Testis (tissue), 3 donors: ENCODE data around the gene MAP2K7. TPM values are rescaled to one million over a fixed set of nuclear protein-coding genes. Genes with fewer than 3 reads are reported as not detected.
A peak's percentile ranks its signal among the peaks of the same experiment; 100 is the strongest.

Experiments
- DNase-seq: peaks from one replicate; pipeline ENCODE4 v3.0.0-alpha.2; 2019
- H3K27ac ChIP-seq, 2 donors: fragments of 200-600 bp; sonication (generic); one replicate each; pipeline ENCODE4 v1.5.1; 2019
- H3K27me3 ChIP-seq: fragments of 200-600 bp; sonication (generic); one replicate; pipeline ENCODE4 v1.5.1; 2019
- H3K36me3 ChIP-seq: fragments of 200-600 bp; sonication (generic); one replicate; pipeline ENCODE4 v1.5.1; 2017; ENCODE audit warnings: low read depth; ENCODE audit errors: missing control alignments
- H3K4me1 ChIP-seq: fragments of 200-600 bp; sonication (generic); one replicate; pipeline ENCODE4 v1.5.1; 2019
- H3K4me3 ChIP-seq, 2 donors: fragments of 200-600 bp; sonication (generic); one replicate each; pipeline ENCODE4 v1.5.1; 2017 to 2019
- H3K9me3 ChIP-seq: fragments of 200-600 bp; sonication (generic); one replicate; pipeline ENCODE4 v1.5.1; 2017
- CTCF ChIP-seq, 3 experiments: fragments of 450-650 bp in 2 of 3; fragments of 200-600 bp in 1 of 3; sonication (generic) in 1 of 3; IDR thresholded peaks; one replicate each; pipeline ENCODE4 v1.5.1; 2016 to 2019; ENCODE audit warnings: antibody characterized with exemption in 3 of 3, mild to moderate bottlenecking in 2 of 3, moderate library complexity in 1 of 3
- POLR2A ChIP-seq: fragments of 450-650 bp; IDR thresholded peaks from one replicate; pipeline ENCODE4 v1.6.1; 2017; ENCODE audit warnings: antibody characterized with exemption, mild to moderate bottlenecking, moderate library complexity
- WGBS, 2 donors: methylation state at CpG; one replicate each; pipeline ENCODE4 v1.1.5; 2018; 5-methylcytosine and 5-hydroxymethylcytosine counted together
- intact Hi-C: fragments of 100-400 bp; cut with DNase I; formaldehyde crosslinking; loops from one replicate; pipeline ENCODE4 v1.15.1; 2023; ENCODE audit warnings: low total_unique reads
- polyA plus RNA-seq: library from polyadenylated mRNA; stranded (reverse); fragments of 350-450 nt; fragmentation: Illumina TruSeq; extraction: RNeasy Lipid Tissue Mini Kit (QIAGEN cat#74804); gene quantifications from one replicate; pipeline ENCODE4 v1.2.3, GENCODE V29; 2014; ENCODE audit warnings: low read depth, low replicate concordance; ENCODE audit not compliant: insufficient read depth
- total RNA-seq, 2 donors: library from RNA; depleted of rRNA; stranded (reverse); fragments of >200 nt; gene quantifications; one replicate each; pipeline ENCODE4 v1.2.3, GENCODE V29; 2016

The MAP2K7 gene
- total and polyA plus RNA-seq, 3 donors from 2014 or later = 30.6 to 44.0 (median 34.8) TPM

GRCh38 chr19:7865262-7865911, 38.3 kb upstream of the MAP2K7 start:
- intact Hi-C loops = no loop called here
- Histone ChIP-seq H3K9me3 (no peaks in the 10 kb centered on the region), H3K4me1 (peaks cover 7% of the 10 kb centered on the region), H3K4me3 (no peak overlapping the region), H3K27ac (no peak overlapping the region), H3K27me3 (no peaks in the 10 kb centered on the region), H3K36me3 (no peaks in the 10 kb centered on the region)
- WGBS, 2 donors = 51 to 64% methylated on average over 10 of the region's 10 CpGs
- TF ChIP-seq CTCF (IDR thresholded peaks at IDR 0.05) (no peak), POLR2A (no peak)
- no peak for DNase-seq

- TF ChIP-seq CTCF (IDR thresholded peaks at IDR 0.05) = no peak
- no peak for TF ChIP-seq POLR2A
- Histone ChIP-seq H3K4me1 (peaks cover 7% of the 10 kb centered on the region), H3K27me3 (no peaks in the 10 kb centered on the region), H3K27ac (no peak overlapping the region), H3K9me3 (no peaks in the 10 kb centered on the region), H3K4me3 (no peak overlapping the region), H3K36me3 (no peaks in the 10 kb centered on the region)
- no peak for DNase-seq
- 64 to 76% methylated on average over 4 to 12 of the region's 12 CpGs for WGBS, 2 donors
- intact Hi-C loops = no loop called here
Observed at GRCh38 chr19:7866399-7867091, 37.1 kb upstream of the MAP2K7 start.

- TF ChIP-seq CTCF (IDR thresholded peaks at IDR 0.05) (no peak), POLR2A (no peak)
- Histone ChIP-seq H3K4me3 (no peak overlapping the region), H3K4me1 (peaks cover 7% of the 10 kb centered on the region), H3K27me3 (no peaks in the 10 kb centered on the region), H3K36me3 (no peaks in the 10 kb centered on the region), H3K27ac (no peak overlapping the region), H3K9me3 (no peaks in the 10 kb centered on the region)
- WGBS, 2 donors = 77 to 84% methylated on average over 9 of the region's 9 CpGs
- intact Hi-C loops = no loop called here
- no peak for DNase-seq
Observed at GRCh38 chr19:7867092-7867844, 36.4 kb upstream of the MAP2K7 start.

- 28 to 31% methylated on average over 14 to 21 of the region's 21 CpGs for WGBS, 2 donors
- Histone ChIP-seq H3K9me3 (no peaks in the 10 kb centered on the region), H3K4me3 (peak overlapping the region; percentile 50 to 56), H3K27me3 (no peaks in the 10 kb centered on the region), H3K27ac (no peak overlapping the region), H3K4me1 (peaks cover 8% of the 10 kb centered on the region), H3K36me3 (no peaks in the 10 kb centered on the region)
- no peak for DNase-seq
- intact Hi-C loops = no loop called here
- no peak for TF ChIP-seq POLR2A
- TF ChIP-seq CTCF (IDR thresholded peaks at IDR 0.05) = no peak
Observed at GRCh38 chr19:7868326-7868670, 35.4 kb upstream of the MAP2K7 start.
